HFF-Myc (cell line): ENCODE results near the gene MBP.
"Not testable (repeated sequence)": the region's sequence is repeated elsewhere in the genome, so short reads cannot be mapped to it uniquely, and the experiment has no call there.

Experiments used
- DNase-seq: peaks from one replicate; pipeline ENCODE4 v3.0.0-alpha.2; 2011; ENCODE audit warnings: low read depth; ENCODE audit errors: extremely low read depth
- H3K4me3 ChIP-seq: replicated peaks from 2 replicates; pipeline ENCODE4 v1.5.1; 2011; ENCODE audit warnings: low read depth, mild to moderate bottlenecking, control low read depth, low read length
- TF ChIP-seq, protein P1 (sequence below): IDR thresholded peaks from 2 replicates; pipeline ENCODE4 v1.5.1; 2012; ENCODE audit warnings: mild to moderate bottlenecking, low read depth, low read length, control low read depth; ENCODE audit errors: missing control alignments

The MBP gene

GRCh38 chr18:77021075-77021474, 111.5 kb downstream of the MBP start:
- TF ChIP-seq, protein P1, sequence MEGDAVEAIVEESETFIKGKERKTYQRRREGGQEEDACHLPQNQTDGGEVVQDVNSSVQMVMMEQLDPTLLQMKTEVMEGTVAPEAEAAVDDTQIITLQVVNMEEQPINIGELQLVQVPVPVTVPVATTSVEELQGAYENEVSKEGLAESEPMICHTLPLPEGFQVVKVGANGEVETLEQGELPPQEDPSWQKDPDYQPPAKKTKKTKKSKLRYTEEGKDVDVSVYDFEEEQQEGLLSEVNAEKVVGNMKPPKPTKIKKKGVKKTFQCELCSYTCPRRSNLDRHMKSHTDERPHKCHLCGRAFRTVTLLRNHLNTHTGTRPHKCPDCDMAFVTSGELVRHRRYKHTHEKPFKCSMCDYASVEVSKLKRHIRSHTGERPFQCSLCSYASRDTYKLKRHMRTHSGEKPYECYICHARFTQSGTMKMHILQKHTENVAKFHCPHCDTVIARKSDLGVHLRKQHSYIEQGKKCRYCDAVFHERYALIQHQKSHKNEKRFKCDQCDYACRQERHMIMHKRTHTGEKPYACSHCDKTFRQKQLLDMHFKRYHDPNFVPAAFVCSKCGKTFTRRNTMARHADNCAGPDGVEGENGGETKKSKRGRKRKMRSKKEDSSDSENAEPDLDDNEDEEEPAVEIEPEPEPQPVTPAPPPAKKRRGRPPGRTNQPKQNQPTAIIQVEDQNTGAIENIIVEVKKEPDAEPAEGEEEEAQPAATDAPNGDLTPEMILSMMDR: no peak
- no peak for DNase-seq
- H3K4me3 ChIP-seq: no peak overlapping the region

DNA sequence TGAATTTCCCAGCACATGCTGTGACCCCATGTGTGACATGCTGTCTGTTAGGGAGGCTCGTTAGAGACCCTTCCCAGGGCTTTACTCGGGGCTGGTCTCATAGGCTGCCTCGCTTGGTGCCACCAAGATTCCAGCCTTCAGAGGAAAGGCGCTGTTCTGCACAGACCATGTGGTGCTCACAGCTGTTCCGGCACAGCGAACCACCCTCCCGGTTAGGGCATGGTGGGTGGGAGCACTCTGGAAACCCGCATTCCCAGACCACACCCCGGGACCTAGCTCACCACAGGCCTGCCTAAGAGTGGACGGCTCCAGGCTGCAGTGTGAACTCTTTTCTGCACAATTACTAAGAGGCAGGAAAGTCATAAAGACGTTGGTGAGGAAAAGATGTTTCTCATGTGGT, 112.0 kb downstream of the MBP start:
- TF ChIP-seq, protein P1: no peak
- no peak overlapping the region for H3K4me3 ChIP-seq
- DNase-seq: no peak

- no peak overlapping the region for H3K4me3 ChIP-seq
- DNase-seq: no peak
- TF ChIP-seq, protein P1: no peak
These were observed 112.9 kb downstream of the MBP start for GRCh38 chr18:77019641-77020040.

DNA sequence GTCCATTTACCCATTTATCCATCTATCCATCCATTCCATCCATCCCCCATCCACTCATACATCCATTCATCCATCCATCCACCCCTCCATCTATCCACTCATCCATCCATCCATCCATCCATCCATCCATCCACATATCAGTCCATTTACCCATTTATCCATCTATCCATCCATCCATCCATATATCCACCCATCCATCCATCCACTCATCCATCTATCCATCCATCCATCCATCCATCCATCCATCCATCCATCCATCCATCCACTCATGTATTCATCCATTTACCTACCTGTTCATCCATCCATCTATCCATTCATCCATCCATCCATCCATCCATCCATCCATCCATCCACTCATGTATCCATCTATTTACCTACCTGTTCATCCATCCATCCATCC, 113.9 kb downstream of the MBP start:
- not testable (repeated sequence) for H3K4me3 ChIP-seq, DNase-seq

DNA sequence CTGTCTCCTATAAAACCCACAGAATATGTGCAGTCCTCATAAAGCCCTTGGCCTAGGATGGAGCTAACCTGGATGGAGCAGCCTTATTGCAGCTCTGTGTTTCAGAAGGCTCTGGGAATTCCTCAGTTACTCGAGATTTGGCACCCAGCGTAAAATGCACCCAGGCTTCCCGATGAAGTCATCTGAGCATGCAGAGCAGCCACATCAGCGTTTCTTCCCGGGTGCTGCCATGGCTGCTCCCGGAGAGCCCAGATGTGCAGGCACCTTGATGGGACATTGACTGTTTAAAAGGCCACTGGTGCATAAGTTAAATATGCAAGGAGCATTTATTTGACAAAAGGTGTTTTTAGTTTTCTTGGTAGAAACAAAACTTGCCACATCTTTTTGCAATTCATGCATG, 115.2 kb downstream of the MBP start:
- no peak overlapping the region for H3K4me3 ChIP-seq
- DNase-seq: no peak
- TF ChIP-seq, protein P1: no peak

GRCh38 chr18:77016936-77017335, 115.6 kb downstream of the MBP start:
- H3K4me3 ChIP-seq: no peak overlapping the region
- no peak for DNase-seq
- TF ChIP-seq, protein P1: no peak

DNA sequence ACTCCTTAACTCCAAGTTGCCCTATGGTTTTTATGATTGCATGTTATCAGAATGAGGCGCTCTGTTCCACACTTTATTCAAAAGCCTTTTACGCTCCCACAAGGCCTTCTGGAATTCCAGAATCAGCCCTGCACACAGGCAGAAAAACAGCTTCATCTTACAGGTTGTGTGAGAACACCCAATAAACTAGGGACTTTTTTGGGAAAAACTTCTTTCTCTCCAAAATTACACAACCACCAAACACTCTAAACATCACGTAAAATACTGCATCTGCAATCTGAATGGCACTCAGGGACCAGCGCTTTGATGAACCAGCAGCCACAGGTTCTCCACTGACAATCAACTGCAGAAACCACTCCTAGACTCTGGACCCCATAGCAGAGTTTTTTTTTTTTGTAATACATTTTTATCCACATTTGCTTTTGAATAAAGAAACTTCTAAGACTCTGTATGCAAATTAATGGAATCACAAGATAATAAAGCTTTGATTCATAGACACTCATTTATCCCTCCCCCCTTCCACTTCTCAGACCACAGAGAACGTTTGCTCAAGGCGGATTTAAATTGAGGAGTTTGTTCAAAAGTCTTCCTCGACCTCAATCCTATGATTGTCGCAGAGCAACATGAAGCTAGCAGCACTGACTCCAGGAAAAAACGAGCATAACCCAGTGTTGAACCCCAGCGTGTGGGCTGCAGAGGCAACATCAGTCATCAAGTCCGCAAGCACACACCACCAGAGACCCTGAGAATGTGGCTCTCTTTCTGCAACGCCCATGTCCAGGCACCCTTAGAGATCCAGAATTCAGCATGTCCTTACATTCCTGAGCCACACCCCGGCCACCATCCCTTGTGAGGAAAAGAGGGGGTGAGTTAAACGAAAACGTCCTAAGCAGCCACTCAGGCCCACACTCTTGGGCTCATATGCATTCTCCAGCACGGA, 116.5 kb downstream of the MBP start:
- TF ChIP-seq, protein P1: no peak
- H3K4me3 ChIP-seq: no peak overlapping the region
- DNase-seq: no peak
